Calu3 (cell line): ENCODE data around the gene GRK4. TPM values are rescaled to one million over a fixed set of nuclear protein-coding genes. Genes with fewer than 3 reads are reported as not detected.

ENCODE experiments used
- BruUV-seq: library from RNA; stranded (reverse); fragments of 400-500 nt; replicated peaks from 2 replicates; lab custom pipeline; 2021; lab: Mats Ljungman, UMichigan
- CTCF ChIA-PET: fragments of 300-600 bp; sonication (Branson Sonifier 250); formaldehyde crosslinking; loops from one replicate; lab custom pipeline; 2022; ENCODE audit warnings: antibody characterized with exemption; lab: Charles Lee
- DNase-seq: peaks from one replicate; pipeline ENCODE4 v3.0.0; 2022
- H3K27ac Mint-ChIP-seq: one replicate; pipeline ENCODE4 v1.8.0; 2022; ENCODE audit warnings: mixed read lengths; ENCODE audit not compliant: unreplicated experiment
- H3K27me3 Mint-ChIP-seq: one replicate; pipeline ENCODE4 v1.8.0; 2022; ENCODE audit warnings: mixed read lengths; ENCODE audit not compliant: unreplicated experiment
- H3K36me3 Mint-ChIP-seq: one replicate; pipeline ENCODE4 v1.8.0; 2022; ENCODE audit warnings: mild to moderate bottlenecking, moderate library complexity, mixed read lengths; ENCODE audit not compliant: insufficient read depth, unreplicated experiment
- H3K4me1 Mint-ChIP-seq: one replicate; pipeline ENCODE4 v1.8.0; 2022; ENCODE audit warnings: mild to moderate bottlenecking, low read depth, mixed read lengths; ENCODE audit not compliant: unreplicated experiment
- H3K4me3 Mint-ChIP-seq: one replicate; pipeline ENCODE4 v1.8.0; 2022; ENCODE audit warnings: mild to moderate bottlenecking, low read depth, moderate library complexity, mixed read lengths; ENCODE audit not compliant: unreplicated experiment
- H3K9me3 Mint-ChIP-seq: one replicate; pipeline ENCODE4 v1.8.0; 2022; ENCODE audit warnings: low read depth, mixed read lengths; ENCODE audit not compliant: unreplicated experiment
- CTCF ChIP-seq: fragments of 200-600 bp; IDR thresholded peaks from one replicate; pipeline ENCODE4 v1.8.0; 2022; ENCODE audit warnings: antibody characterized with exemption; ENCODE audit not compliant: unreplicated experiment
- intact Hi-C: fragments of 100-400 bp; cut with micrococcal nuclease; formaldehyde crosslinking; loops from one replicate; pipeline ENCODE4 v1.10.0; 2022; ENCODE audit not compliant: unreplicated experiment
- total RNA-seq: library from RNA; stranded (reverse); gene quantifications from 2 replicates; pipeline ENCODE4 v1.2.3, GENCODE V29; 2022

The GRK4 gene
- total RNA-seq, 1 experiment from 2014 or later = 0.80 TPM

GRCh38 chr4:3074846-3075651 lies 111.7 kb downstream of the GRK4 start:
- peak overlapping the region; percentile 95 for H3K4me3 Mint-ChIP-seq
- H3K9me3 Mint-ChIP-seq = no peaks in the 10 kb centered on the region
- peaks cover 6% of the 10 kb centered on the region for H3K27me3 Mint-ChIP-seq
- BruUV-seq = no TSS peak
- CTCF ChIA-PET = interaction anchor here (0.6 kb wide), 2 partner anchors 53 to 317 kb away, joined by 3 to 6 read pairs; no protein-coding TSS in a partner anchor
- no peak for TF ChIP-seq CTCF
- peaks cover 17% of the 10 kb centered on the region for H3K36me3 Mint-ChIP-seq
- peaks cover 9% of the 10 kb centered on the region for H3K4me1 Mint-ChIP-seq
- peak; percentile 43 for DNase-seq
- intact Hi-C loops = no loop called here
- H3K27ac Mint-ChIP-seq = peak overlapping the region; percentile 44

- peaks cover 17% of the 10 kb centered on the region for H3K36me3 Mint-ChIP-seq
- no peaks in the 10 kb centered on the region for H3K9me3 Mint-ChIP-seq
- CTCF ChIA-PET = interaction anchor here (0.6 kb wide), 1 partner anchor 54 kb away, joined by 3 read pairs; no protein-coding TSS in a partner anchor
- no peak for TF ChIP-seq CTCF
- peaks cover 9% of the 10 kb centered on the region for H3K4me1 Mint-ChIP-seq
- intact Hi-C loops = no loop called here
- H3K4me3 Mint-ChIP-seq = peak overlapping the region; percentile 95
- DNase-seq = no peak
- H3K27me3 Mint-ChIP-seq = peaks cover under 1% of the 10 kb centered on the region
- no TSS peak for BruUV-seq
- H3K27ac Mint-ChIP-seq = peak overlapping the region; percentile 44
These were observed 112.2 kb downstream of the GRK4 start for GRCh38 chr4:3075652-3075981.

GRCh38 chr4:3077796-3078195 lies 114.4 kb downstream of the GRK4 start:
- CTCF ChIA-PET = no interaction called here
- Mint-ChIP-seq H3K36me3 (peaks cover 17% of the 10 kb centered on the region), H3K27me3 (no peaks in the 10 kb centered on the region), H3K27ac (no peak overlapping the region), H3K9me3 (no peaks in the 10 kb centered on the region), H3K4me1 (peaks cover 9% of the 10 kb centered on the region), H3K4me3 (no peak overlapping the region)
- intact Hi-C loops = no loop called here
- TF ChIP-seq CTCF = no peak
- no TSS peak for BruUV-seq
- DNase-seq = no peak

GRCh38 chr4:3079694-3080123 lies 116.3 kb downstream of the GRK4 start:
- Mint-ChIP-seq H3K4me3 (no peak overlapping the region), H3K9me3 (no peaks in the 10 kb centered on the region), H3K27ac (no peak overlapping the region), H3K4me1 (peaks cover 9% of the 10 kb centered on the region), H3K36me3 (peaks cover 10% of the 10 kb centered on the region), H3K27me3 (no peaks in the 10 kb centered on the region)
- intact Hi-C loops = no loop called here
- no TSS peak for BruUV-seq
- CTCF ChIA-PET = no interaction called here
- DNase-seq = no peak
- no peak for TF ChIP-seq CTCF
